RWPE1 (cell line): ENCODE results near the gene ARHGEF28.
A peak's percentile ranks its signal among the peaks of the same experiment; 100 is the strongest.

ENCODE experiments used
- CTCF ChIA-PET: fragments of 350-600 bp; sonication (Branson Sonifier 250); formaldehyde crosslinking; extraction: SDS; loops from one replicate; lab custom pipeline; 2021; lab: Yijun Ruan, JAX
- POLR2A ChIA-PET: fragments of 400-600 bp; formaldehyde crosslinking; extraction: SDS; loops from one replicate; lab custom pipeline; 2020; ENCODE audit warnings: antibody characterized with exemption; ENCODE audit not compliant: low non-redundant PET; lab: Yijun Ruan, JAX
- DNase-seq: peaks from one replicate; pipeline ENCODE4 v3.0.0; 2012; ENCODE audit warnings: low spot score
- H3K27ac ChIP-seq: fragments of 450-650 bp; 2 replicates; pipeline ENCODE4 v1.5.1; 2017
- TF ChIP-seq, protein P1 (sequence below): fragments of 450-650 bp; conservative IDR thresholded peaks from 2 replicates; pipeline ENCODE4 v1.5.1; 2017; ENCODE audit warnings: low read depth, mild to moderate bottlenecking

Gene ARHGEF28

DNA sequence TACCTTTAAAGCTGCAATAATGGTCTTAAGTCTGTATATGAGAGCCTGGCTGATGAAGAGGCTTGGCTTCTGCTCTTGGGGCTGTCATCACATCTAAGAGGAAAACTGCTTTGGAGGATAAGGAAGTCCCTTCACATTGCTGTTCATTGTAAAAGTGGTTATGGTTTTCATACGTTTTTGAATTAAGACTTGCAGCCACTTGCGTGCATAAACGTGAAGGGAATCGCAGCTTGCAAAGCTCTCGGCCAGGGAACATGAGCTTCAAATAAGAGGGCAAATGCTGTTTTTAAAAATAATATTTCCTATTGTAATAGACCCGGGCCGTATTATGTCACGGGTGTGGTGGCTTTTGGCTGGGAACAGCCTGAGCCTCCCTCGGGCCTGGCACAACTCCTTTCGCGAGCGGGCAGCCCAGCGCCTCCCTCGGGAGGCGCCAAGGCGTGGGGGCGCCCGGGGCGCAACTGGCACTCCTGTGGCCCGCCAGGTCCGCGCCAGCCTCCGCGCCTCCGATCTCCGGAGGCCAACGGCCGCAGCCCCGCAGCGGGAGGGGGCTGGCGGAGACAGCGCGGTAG lies 538 bp upstream of the ARHGEF28 start:
- ChIA-PET POLR2A (interaction anchor here (0.6 kb wide), 1 partner anchor 190 kb away, joined by 4 read pairs; no protein-coding TSS in a partner anchor), CTCF (interaction anchor here (0.7 to 1.4 kb wide), 5 partner anchors 11 to 166 kb away, joined by 3 to 4 read pairs (median 3); no protein-coding TSS in a partner anchor)
- no peak for DNase-seq

DNA sequence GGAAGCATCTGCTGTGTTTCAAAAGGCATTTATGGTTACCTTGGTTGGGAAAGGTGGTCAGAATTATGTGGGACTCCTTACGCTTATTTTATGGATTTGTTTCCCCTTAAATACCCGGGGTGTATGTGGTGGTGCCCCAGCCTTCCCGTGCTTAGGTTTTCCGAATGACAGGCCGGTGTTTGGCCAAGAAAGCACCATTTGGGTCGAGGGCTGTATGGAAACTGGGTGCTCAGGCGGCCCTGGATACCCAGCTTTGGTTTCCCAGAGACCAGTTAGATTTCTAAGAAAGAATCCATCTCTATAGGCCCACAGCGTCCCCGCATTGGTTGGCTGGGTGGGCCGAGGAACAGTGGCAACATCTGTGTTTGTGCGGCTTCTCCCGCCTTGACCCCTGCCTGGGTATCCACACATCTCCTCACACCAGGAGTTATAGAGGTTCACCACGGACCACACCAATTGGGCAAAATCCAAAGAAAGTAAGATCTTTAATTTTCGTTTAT lies 868 bp downstream of the ARHGEF28 start:
- CTCF ChIA-PET: interaction anchor here (0.6 to 1.2 kb wide), 3 partner anchors 36 to 166 kb away, joined by 3 to 6 read pairs (median 5); no protein-coding TSS in a partner anchor

More for the DNA sequence above, 538 bp upstream of the ARHGEF28 start:
- TF ChIP-seq, protein P1, sequence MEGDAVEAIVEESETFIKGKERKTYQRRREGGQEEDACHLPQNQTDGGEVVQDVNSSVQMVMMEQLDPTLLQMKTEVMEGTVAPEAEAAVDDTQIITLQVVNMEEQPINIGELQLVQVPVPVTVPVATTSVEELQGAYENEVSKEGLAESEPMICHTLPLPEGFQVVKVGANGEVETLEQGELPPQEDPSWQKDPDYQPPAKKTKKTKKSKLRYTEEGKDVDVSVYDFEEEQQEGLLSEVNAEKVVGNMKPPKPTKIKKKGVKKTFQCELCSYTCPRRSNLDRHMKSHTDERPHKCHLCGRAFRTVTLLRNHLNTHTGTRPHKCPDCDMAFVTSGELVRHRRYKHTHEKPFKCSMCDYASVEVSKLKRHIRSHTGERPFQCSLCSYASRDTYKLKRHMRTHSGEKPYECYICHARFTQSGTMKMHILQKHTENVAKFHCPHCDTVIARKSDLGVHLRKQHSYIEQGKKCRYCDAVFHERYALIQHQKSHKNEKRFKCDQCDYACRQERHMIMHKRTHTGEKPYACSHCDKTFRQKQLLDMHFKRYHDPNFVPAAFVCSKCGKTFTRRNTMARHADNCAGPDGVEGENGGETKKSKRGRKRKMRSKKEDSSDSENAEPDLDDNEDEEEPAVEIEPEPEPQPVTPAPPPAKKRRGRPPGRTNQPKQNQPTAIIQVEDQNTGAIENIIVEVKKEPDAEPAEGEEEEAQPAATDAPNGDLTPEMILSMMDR: no peak
- H3K27ac ChIP-seq: peak overlapping the region; percentile 90

DNA sequence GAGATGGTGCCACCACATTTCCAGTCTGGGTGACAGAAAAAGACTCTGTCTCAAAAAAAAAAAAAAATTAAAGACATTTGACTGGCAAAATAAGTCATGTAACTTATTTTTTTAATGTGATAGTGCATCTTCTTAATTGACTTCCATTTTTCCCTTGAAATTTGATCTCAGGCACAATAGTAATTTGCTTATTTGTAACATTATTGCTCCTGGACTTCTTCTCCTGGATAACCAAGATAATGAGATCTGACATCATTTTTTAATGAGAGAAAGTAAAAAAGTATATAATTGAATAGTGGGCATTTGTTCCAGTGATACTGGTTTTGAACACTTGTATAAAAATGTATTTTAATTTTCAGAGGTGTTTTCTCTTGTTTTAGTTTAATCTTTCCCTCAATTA lies 3.5 kb downstream of the ARHGEF28 start:
- TF ChIP-seq, protein P1: no peak
- DNase-seq: no peak
- ChIA-PET CTCF (interaction anchor here (0.6 kb wide), 1 partner anchor 77 kb away, joined by 4 read pairs; no protein-coding TSS in a partner anchor), POLR2A (no interaction called here)
- H3K27ac ChIP-seq: no peak overlapping the region

More for the DNA sequence above, 868 bp downstream of the ARHGEF28 start:
- DNase-seq: no peak
- peak overlapping the region; percentile 90 for H3K27ac ChIP-seq
- TF ChIP-seq, protein P1: no peak
- POLR2A ChIA-PET: no interaction called here

DNA sequence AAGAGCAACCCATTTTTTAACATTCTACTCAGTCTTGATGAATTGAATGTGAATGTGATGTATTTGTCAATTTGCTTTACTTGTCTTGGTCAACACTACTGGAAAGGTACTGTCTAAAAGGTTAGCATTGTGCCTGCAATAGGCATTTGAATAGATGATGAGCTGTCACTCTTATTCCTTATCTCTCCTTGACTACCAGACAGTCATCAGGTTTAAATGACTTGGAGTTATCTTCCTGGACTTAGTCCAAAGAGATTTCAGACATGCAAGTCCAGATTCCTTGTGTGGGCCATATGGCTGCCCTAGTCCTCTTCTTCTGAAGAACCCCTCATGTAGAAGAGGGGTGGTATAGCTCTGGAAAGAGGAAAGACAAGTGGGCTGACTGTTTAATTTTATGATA lies 4.8 kb downstream of the ARHGEF28 start:
- TF ChIP-seq, protein P1: no peak
- DNase-seq: no peak
- ChIA-PET CTCF (interaction anchor here (0.6 kb wide), 1 partner anchor 12 kb away, joined by 3 read pairs; no protein-coding TSS in a partner anchor), POLR2A (no interaction called here)
- no peak overlapping the region for H3K27ac ChIP-seq

DNA sequence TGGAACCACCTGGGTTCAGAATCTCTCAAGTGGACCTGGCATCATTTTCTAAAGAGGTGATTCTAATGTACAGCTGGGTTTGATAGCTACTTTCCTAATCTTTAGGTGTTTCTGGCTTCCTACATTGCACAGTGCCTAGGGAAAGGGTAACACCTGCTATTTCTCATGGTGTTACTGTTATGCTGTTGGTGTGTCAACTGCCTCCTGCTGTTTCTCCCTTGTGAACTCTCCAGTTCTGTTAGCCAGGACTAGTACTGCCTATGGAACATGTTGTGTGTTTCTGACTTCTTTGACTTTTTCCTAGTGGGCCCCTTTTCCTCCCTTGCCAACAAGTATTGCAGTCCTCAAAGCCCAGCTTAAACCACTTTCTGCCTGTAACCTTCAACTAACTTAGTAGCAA lies 5.5 kb downstream of the ARHGEF28 start:
- ChIA-PET POLR2A (no interaction called here), CTCF (interaction anchor here (0.6 kb wide), 1 partner anchor 12 kb away, joined by 3 read pairs; no protein-coding TSS in a partner anchor)
- no peak overlapping the region for H3K27ac ChIP-seq
- TF ChIP-seq, protein P1: no peak
- no peak for DNase-seq

DNA sequence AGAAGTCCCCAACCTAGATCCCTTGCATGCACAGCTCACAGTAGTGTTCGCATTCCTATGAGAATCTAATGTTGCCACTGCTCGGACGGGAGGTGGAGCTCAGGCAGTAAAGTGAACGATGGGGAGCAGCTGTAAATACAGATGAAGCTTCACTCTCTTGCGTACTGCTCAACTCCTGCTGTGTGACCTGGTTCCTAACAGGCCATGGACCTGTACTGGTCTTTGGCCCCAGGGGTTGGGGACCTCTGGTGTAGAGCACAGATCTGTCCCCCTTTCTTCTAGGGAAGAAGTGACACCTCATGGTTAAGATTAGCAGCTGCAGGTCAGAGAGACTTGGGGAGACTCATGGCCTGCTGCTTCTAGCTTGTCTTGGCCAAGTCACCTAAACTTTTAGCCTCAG lies 7.1 kb downstream of the ARHGEF28 start:
- ChIA-PET POLR2A (interaction anchor here (0.7 kb wide), 1 partner anchor 11 kb away, joined by 4 read pairs; no protein-coding TSS in a partner anchor), CTCF (interaction anchor here (0.6 to 0.8 kb wide), 2 partner anchors 20 to 42 kb away, joined by 4 to 5 read pairs; no protein-coding TSS in a partner anchor)
- H3K27ac ChIP-seq: peak overlapping the region; percentile 42
- DNase-seq: no peak
- TF ChIP-seq, protein P1: no peak
